COLO668 (cell line): ENCODE measurements around the gene SVEP1.

Experiments
- DNase-seq: peaks from one replicate; lab custom pipeline; 2025; ENCODE audit not compliant: unreplicated experiment; lab: John Stamatoyannopoulos, UW

The SVEP1 gene

GRCh38 chr9:110328763-110329162 lies 250.8 kb downstream of the SVEP1 start:
- no peak for DNase-seq

- DNase-seq: no peak
Measured at GRCh38 chr9:110327716-110328115, 251.8 kb downstream of the SVEP1 start.

GRCh38 chr9:110323818-110324217 lies 255.7 kb downstream of the SVEP1 start:
- DNase-seq: no peak

DNA sequence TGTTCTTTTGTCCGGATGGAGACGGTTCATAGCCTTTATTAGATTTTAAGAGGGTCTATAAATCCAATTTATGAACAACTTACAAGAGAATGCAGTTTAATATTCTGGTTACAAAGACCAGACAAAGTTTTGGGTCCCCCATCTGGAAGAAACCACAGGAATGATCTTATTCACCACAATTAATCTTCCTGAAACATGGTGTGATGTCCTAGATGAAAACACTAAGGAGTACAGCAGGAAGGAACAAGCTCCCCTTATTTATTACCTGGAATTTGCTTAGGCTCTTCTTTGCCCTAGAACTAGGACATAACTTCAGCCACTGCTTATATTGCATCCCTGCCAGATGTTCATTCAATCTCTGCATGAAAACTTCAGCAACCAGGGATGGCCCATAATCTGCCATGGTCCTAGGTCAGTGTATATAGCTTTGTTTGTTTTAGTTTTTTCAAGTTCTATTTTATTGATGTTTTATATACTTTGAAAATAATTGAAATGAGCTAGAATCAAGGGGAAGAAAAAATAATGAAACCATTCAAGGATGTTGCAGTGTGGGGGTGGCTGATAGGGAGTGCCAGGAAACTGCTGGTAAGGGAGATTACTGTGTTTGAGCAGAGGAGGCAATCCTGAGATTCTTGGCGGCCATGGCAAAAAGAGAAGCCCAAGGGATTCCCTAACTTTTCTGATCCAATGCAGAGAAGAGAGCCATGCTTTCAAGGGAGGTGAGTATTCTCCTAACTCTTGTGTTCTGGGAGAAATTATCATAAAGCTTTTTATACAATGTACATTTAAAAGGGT lies 258.7 kb downstream of the SVEP1 start:
- no peak for DNase-seq

DNA sequence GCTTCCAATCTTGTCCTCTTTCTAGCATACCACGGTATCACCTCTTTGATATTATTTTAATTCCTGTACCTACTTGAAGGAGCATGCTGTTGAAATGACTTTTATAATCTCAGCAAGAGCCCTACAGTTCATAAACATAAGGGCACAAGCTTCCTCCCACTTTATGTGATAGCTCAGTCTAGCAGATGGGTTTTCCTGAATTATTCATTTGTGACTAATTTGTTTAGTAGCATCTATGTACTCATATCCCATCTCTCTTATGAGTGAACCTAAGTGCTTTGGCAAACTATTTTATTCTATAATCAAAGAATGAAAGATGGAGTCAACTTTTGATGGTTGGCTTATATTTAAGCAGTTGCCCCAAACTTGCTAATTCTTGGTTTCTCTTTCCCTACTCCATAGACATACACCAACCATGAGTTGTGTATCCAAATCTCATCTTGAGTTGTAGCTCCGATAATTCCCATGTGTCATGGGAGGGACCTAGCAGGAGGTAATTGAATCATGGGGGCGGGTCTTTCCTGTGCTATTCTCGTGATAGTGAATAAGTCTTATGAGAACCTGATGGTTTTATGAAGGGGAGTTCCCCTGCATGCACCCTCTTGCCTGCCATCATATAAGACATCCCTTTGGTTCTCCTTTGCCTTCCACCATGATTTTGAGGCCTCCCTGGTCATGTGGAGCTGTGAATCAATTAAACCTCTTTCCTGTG lies 259.6 kb downstream of the SVEP1 start:
- DNase-seq: no peak

DNA sequence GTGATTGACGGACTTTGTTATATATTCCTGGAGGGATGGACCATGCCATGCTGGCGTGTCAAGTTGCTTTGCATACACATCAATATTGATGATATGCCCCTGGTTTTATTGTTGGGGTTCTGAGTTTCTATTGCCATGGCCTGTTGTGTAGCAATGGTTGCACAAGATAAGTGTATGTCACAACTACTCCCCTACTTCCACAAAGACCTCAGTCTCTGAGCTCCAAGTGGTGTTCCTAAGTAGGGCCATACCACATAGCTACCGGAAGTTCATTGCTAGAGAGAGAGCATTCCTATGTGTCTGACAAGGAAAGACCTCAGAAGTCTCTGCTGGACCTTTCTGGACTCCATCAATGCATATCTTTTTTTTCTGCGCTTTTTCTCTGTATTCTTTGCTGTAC lies 261.6 kb downstream of the SVEP1 start:
- no peak for DNase-seq

GRCh38 chr9:110316261-110317075 lies 263.1 kb downstream of the SVEP1 start:
- no peak for DNase-seq
